Measurements from ENCODE around the gene CDK11A. TPM values are rescaled to one million over a fixed set of nuclear protein-coding genes. Genes with fewer than 3 reads are reported as not detected.
"Not testable (repeated sequence)": the region's sequence is repeated elsewhere in the genome, so short reads cannot be mapped to it uniquely, and the experiment has no call there.

The CDK11A gene
- total RNA-seq, 2 experiments from 2014 or later = 67.2 to 68.1 TPM

DNA sequence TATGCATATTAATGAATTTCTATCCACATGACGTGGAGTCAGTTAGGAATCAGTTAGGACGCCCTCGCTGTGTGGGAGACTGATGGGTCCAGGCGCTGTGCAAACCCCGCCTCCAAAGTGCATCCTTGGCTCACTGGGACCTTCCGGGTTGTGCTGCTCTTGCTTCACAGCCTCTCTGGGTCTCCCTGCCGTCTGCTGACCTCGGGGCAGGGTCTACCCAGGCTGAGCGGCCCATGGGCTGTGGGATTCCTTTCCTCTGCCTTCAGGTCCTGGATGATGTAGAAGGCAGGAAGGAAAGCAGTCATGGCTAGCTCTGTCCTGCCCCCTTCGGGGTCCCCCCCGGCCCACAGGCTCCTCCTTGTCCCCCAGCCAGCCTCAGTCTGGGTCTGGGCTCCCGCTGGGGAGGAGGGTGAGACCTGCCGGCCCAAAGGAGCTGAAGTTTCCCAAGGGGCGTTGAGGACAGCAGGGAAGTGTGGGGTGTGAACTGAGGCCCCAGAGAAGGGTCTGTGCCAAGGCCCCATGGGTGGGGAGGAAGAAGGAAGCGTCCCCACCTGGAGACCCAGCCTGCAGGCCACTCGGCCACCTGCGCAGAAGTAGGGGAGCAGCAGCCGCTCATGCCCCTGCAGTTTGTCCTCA, 24.6 kb upstream of the CDK11A start:
- Mint-ChIP-seq H3K27me3 (no peaks in the 10 kb centered on the region), H3K4me3 (no peak overlapping the region), H3K9me3 (no peaks in the 10 kb centered on the region), H3K4me1 (peaks cover 6% of the 10 kb centered on the region), H3K36me3 (ENCODE audit: low read depth) (peaks cover 7% of the 10 kb centered on the region), H3K27ac (no peak overlapping the region)
- no peak for DNase-seq
- ChIA-PET CTCF (no interaction called here), POLR2A (no interaction called here)

DNA sequence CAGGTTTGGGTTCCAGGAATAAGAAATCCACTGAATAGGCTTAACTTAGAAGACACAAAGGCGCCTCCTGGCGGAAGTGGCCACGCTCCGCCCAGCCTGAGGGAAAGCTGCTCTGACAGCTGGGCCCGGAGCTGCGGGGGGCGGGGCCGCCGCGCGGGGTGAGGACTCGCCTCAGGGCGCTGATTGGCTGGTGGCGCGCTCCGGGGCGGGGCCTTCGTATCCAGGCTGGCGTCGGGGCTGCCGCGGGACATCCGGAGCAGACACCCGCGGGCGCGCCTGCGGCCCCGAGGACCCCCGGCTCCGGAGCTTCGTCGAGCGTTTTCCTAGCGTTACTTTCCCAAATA, 22.4 kb upstream of the CDK11A start:
- POLR2A ChIA-PET = not testable (repeated sequence)

DNA sequence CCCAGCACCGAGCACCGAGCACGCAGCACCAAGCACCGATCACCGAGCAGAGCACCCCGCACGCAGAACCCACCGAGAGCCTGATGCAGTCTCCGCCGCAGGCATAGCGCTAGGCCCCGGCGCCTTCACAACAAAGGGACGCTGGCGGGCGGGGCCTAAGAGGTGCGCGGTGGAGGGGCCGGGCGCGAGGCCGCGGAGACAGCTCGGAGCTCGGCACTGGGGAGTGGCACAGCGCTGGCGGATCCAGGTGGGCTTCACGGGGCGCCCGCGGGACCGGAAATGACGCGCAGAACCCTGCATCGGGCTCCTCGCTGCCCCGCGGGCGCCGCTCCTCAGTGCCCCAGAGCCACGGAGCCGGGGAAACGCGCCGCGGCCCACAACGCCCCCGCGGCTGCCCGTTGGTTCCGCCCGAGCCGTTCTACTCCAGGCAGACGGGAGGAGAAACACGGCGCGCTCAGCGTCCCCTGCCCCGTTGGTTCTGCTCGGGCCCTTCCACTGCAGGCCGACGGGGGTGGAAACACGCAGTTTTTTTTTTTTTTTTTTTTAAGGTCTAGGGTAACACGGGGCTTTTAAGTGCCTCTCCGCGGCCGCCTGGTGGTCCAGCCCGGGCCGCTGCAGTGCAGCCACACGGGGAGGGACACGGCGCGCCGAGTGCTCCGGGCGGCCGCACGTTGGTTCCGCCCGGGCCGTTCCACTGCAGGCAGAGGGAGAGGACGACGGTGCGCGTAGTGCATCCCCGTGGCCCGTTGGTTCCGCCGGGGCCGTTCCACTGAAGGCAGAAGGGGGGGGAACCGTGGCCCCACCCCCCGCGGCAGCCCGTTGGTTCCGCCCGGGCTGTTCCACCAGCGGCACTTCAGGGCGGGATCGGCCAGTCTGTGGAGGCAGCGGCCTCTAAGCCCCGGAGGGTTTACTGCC, 21.8 kb upstream of the CDK11A start:
- H3K36me3 Mint-ChIP-seq (ENCODE audit: low read depth); CTCF ChIA-PET; H3K9me3 Mint-ChIP-seq; POLR2A ChIA-PET; H3K4me1 Mint-ChIP-seq; H3K27me3 Mint-ChIP-seq: not testable (repeated sequence)
- peak overlapping the region; percentile 39 for H3K4me3 Mint-ChIP-seq
- peak overlapping the region; percentile 80 for H3K27ac Mint-ChIP-seq
- peak; percentile 76 for DNase-seq

More for the DNA sequence above, 22.4 kb upstream of the CDK11A start:
- H3K4me1 Mint-ChIP-seq; H3K9me3 Mint-ChIP-seq; H3K27me3 Mint-ChIP-seq; DNase-seq; CTCF ChIA-PET; H3K4me3 Mint-ChIP-seq; H3K36me3 Mint-ChIP-seq (ENCODE audit: low read depth): not testable (repeated sequence)
- peak overlapping the region; percentile 21 for H3K27ac Mint-ChIP-seq

GRCh38 chr1:1742529-1742928, 18.4 kb upstream of the CDK11A start:
- H3K27me3 Mint-ChIP-seq, CTCF ChIA-PET, H3K4me1 Mint-ChIP-seq, DNase-seq, H3K4me3 Mint-ChIP-seq, POLR2A ChIA-PET, H3K9me3 Mint-ChIP-seq, H3K27ac Mint-ChIP-seq: not testable (repeated sequence)
- H3K36me3 Mint-ChIP-seq (ENCODE audit: low read depth) = peaks cover 15% of the 10 kb centered on the region

- H3K36me3 Mint-ChIP-seq (ENCODE audit: low read depth) = peaks cover 22% of the 10 kb centered on the region
- DNase-seq, H3K9me3 Mint-ChIP-seq, H3K4me3 Mint-ChIP-seq, POLR2A ChIA-PET, CTCF ChIA-PET, H3K4me1 Mint-ChIP-seq, H3K27ac Mint-ChIP-seq, H3K27me3 Mint-ChIP-seq: not testable (repeated sequence)
Measured at GRCh38 chr1:1741013-1741412, 16.9 kb upstream of the CDK11A start.

DNA sequence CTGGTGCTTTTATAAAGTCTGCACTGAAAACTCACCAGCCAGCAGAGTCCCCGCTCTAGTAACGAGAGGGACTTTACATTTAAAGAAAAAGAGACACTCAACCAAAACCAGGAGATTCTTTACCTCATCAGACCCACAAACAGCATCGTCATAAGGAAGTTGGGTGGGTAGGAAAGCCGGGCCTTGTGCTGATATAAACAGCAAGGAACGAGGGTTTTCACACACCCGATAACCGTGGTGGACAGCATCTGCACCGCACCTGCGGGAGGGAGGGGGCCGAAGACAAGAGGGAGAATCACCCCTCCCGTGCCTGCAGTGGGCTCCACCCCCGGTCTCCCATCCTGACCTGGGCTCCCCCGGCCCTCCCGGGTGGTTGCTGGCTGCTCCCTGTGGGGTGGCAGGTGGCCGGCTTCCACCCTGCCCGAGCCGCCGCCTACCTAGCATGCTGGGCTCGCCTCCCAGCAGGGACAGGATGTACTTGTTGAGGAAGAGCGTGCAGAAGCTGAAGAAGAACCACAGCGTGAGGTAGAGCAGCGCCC, 14.7 kb upstream of the CDK11A start:
- POLR2A ChIA-PET, H3K4me3 Mint-ChIP-seq, DNase-seq, H3K27ac Mint-ChIP-seq, H3K4me1 Mint-ChIP-seq, H3K9me3 Mint-ChIP-seq, H3K27me3 Mint-ChIP-seq, CTCF ChIA-PET: not testable (repeated sequence)
- H3K36me3 Mint-ChIP-seq (ENCODE audit: low read depth) = peaks cover 30% of the 10 kb centered on the region

- POLR2A ChIA-PET, DNase-seq, H3K27me3 Mint-ChIP-seq, H3K27ac Mint-ChIP-seq, H3K4me3 Mint-ChIP-seq, H3K9me3 Mint-ChIP-seq, CTCF ChIA-PET, H3K4me1 Mint-ChIP-seq: not testable (repeated sequence)
- peaks cover 32% of the 10 kb centered on the region for H3K36me3 Mint-ChIP-seq (ENCODE audit: low read depth)
Measured at GRCh38 chr1:1737675-1738590, 13.8 kb upstream of the CDK11A start.

GRCh38 chr1:1732381-1732780, 8.2 kb upstream of the CDK11A start:
- no peak for DNase-seq
- no peaks in the 10 kb centered on the region for H3K27me3 Mint-ChIP-seq
- ChIA-PET POLR2A (interaction anchor here (1.2 kb wide), 1 partner anchor 8 kb away, joined by 3 read pairs; no protein-coding TSS in a partner anchor), CTCF (no interaction called here)
- H3K27ac Mint-ChIP-seq = peak overlapping the region; percentile 19
- H3K4me1 Mint-ChIP-seq = peaks cover 23% of the 10 kb centered on the region
- H3K9me3 Mint-ChIP-seq = no peaks in the 10 kb centered on the region
- no peak overlapping the region for H3K4me3 Mint-ChIP-seq
- peaks cover 45% of the 10 kb centered on the region for H3K36me3 Mint-ChIP-seq (ENCODE audit: low read depth)

- Mint-ChIP-seq H3K27ac (peak overlapping the region; percentile 54), H3K36me3 (ENCODE audit: low read depth) (peaks cover 44% of the 10 kb centered on the region), H3K27me3 (no peaks in the 10 kb centered on the region), H3K4me1 (peaks cover 32% of the 10 kb centered on the region), H3K4me3 (no peak overlapping the region), H3K9me3 (no peaks in the 10 kb centered on the region)
- ChIA-PET POLR2A (no interaction called here), CTCF (no interaction called here)
- no peak for DNase-seq
Measured at GRCh38 chr1:1730870-1731269, 6.7 kb upstream of the CDK11A start.

DNA sequence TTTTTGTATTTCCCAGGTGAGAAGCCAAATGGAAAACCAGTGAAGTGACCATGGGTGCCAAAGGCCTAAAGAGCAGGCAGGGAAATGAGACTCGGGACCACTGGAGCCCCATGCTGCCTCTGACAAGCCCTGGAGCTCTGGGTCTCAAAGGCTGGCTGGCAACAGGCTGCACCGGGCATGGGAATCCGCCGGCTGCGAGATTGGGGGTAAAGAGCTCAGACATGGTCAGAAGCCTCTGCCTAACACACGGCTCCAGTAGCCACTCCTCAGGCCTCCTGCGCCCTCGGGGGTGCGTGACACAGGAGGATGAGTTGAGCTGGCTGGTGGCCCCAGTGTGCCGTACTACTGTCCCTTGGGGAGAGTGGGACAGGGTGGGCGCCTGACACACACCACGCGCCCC, 6.1 kb upstream of the CDK11A start:
- Mint-ChIP-seq H3K36me3 (ENCODE audit: low read depth) (peaks cover 39% of the 10 kb centered on the region), H3K27ac (peak overlapping the region; percentile 63), H3K4me1 (peaks cover 32% of the 10 kb centered on the region)
- H3K27me3 Mint-ChIP-seq, H3K9me3 Mint-ChIP-seq, CTCF ChIA-PET, H3K4me3 Mint-ChIP-seq, DNase-seq, POLR2A ChIA-PET: not testable (repeated sequence)

GRCh38 chr1:1729116-1729816, 5.1 kb upstream of the CDK11A start:
- H3K36me3 Mint-ChIP-seq (ENCODE audit: low read depth) = peaks cover 43% of the 10 kb centered on the region
- DNase-seq, H3K9me3 Mint-ChIP-seq, H3K27me3 Mint-ChIP-seq: not testable (repeated sequence)
- H3K27ac Mint-ChIP-seq = peak overlapping the region; percentile 100
- ChIA-PET POLR2A (interaction anchor here (1.1 to 2.0 kb wide), 3 partner anchors 51 to 99 kb away, joined by 3 to 12 read pairs (median 6); no protein-coding TSS in a partner anchor), CTCF (interaction anchor here (1.9 to 2.1 kb wide), 2 partner anchors 60 to 64 kb away, joined by 5 to 20 read pairs; no protein-coding TSS in a partner anchor)
- peaks cover 36% of the 10 kb centered on the region for H3K4me1 Mint-ChIP-seq
- peak overlapping the region; percentile 21 for H3K4me3 Mint-ChIP-seq

DNA sequence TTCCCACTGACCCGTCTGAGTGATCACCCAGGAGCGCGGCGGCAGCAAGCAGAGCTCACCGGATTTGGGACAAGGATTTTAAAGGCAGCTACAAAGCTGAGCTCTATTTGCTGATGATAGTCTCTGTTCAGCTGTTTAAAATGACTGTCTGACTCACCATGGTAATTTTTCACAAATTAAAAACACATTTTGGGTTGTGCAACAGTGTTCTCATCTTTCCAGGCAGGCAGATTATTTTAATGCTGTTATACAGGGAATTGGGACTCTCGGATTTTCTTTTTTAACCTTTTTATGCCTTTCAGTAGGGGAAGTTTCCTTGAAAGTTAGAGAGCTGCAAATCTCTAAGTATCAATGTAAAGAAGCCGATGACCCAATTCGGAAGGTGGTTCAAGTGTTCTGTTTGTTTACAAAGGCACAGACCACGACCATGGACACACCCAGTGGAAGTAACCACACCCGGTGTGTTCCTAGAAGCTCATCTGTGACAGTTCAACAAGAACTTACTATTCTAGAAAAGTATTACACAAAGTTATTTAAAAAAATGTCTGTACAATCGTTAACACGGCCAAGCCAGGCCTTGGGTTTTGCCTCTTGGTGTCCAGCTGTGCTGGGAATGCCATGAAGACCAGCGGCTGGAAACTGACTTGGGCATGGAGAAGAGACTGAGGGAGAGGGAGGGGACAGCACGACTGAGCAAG, 4.3 kb upstream of the CDK11A start:
- peak overlapping the region; percentile 59 for H3K4me3 Mint-ChIP-seq
- POLR2A ChIA-PET = interaction anchor here (0.6 to 2.0 kb wide), 6 partner anchors 9 to 321 kb away, joined by 3 to 12 read pairs (median 3); no protein-coding TSS in a partner anchor
- CTCF ChIA-PET = interaction anchor here (0.9 to 2.1 kb wide), 3 partner anchors 59 to 63 kb away, joined by 3 to 20 read pairs (median 5); no protein-coding TSS in a partner anchor
- DNase-seq = peak; percentile 83
- H3K27ac Mint-ChIP-seq = peak overlapping the region; percentile 100
- H3K4me1 Mint-ChIP-seq = peaks cover 34% of the 10 kb centered on the region
- peaks cover 42% of the 10 kb centered on the region for H3K36me3 Mint-ChIP-seq (ENCODE audit: low read depth)
- H3K27me3 Mint-ChIP-seq, H3K9me3 Mint-ChIP-seq: not testable (repeated sequence)
